Breast epithelium (tissue), 4 donors: ENCODE measurements around the gene DMKN. TPM values are rescaled to one million over a fixed set of nuclear protein-coding genes. Genes with fewer than 3 reads are reported as not detected.
"Not testable (repeated sequence)": the region's sequence is repeated elsewhere in the genome, so short reads cannot be mapped to it uniquely, and the experiment has no call there.

ENCODE experiments used
- DNase-seq, 2 donors: peaks; one replicate each; pipeline ENCODE4 v3.0.0-alpha.2; 2019; ENCODE audit warnings: low spot score in 2 of 2
- H3K27ac ChIP-seq, 2 donors: fragments of 200-600 bp; sonication (generic) in 1 of 2; one replicate each; pipeline ENCODE4 v1.5.1; 2016 to 2019; ENCODE audit warnings: mild to moderate bottlenecking in 1 of 2
- H3K27me3 ChIP-seq, 2 donors: fragments of 200-600 bp; sonication (generic) in 1 of 2; one replicate each; pipeline versions ENCODE4 v1.5.1 to v1.6.0; 2017 to 2019; ENCODE audit warnings: control low read depth in 1 of 2, mild to moderate bottlenecking in 1 of 2
- H3K36me3 ChIP-seq: fragments of 200-600 bp; one replicate; pipeline ENCODE4 v1.5.1; 2019
- H3K4me1 ChIP-seq, 2 donors: fragments of 200-600 bp; sonication (generic); one replicate each; pipeline ENCODE4 v1.5.1; 2016 to 2019; ENCODE audit warnings: control low read depth in 1 of 2
- H3K4me3 ChIP-seq, 3 donors: fragments of 200-600 bp; sonication (generic); 1 replicate in 2 of 3; 2 replicates in 1 of 3; pipeline ENCODE4 v1.5.1; 2016 to 2019; ENCODE audit warnings: mild to moderate bottlenecking in 3 of 3, moderate library complexity in 2 of 3
- H3K9me3 ChIP-seq, 2 donors: fragments of 200-600 bp; sonication (generic) in 1 of 2; one replicate each; pipeline ENCODE4 v1.5.1; 2016 to 2019; ENCODE audit warnings: control low read depth in 1 of 2
- CTCF ChIP-seq, 3 donors: fragments of 450-650 bp; IDR thresholded peaks; one replicate each; pipeline ENCODE4 v1.5.1; 2016 to 2017; ENCODE audit warnings: antibody characterized with exemption in 3 of 3, mild to moderate bottlenecking in 3 of 3, moderate library complexity in 3 of 3
- POLR2A ChIP-seq: fragments of 450-650 bp; IDR thresholded peaks from one replicate; pipeline ENCODE4 v1.6.1; 2016; ENCODE audit warnings: antibody characterized with exemption, mild to moderate bottlenecking, moderate library complexity
- POLR2AphosphoS5 ChIP-seq, 3 donors: sonication (generic); formaldehyde crosslinking; IDR thresholded peaks; one replicate each; pipeline ENCODE4 v1.6.1; 2017; ENCODE audit warnings: antibody characterized with exemption in 3 of 3
- intact Hi-C: fragments of 100-400 bp; cut with DNase I; formaldehyde crosslinking; loops from one replicate; pipeline ENCODE4 v1.15.1; 2023; ENCODE audit warnings: low total_unique reads
- total RNA-seq, 3 donors: library from RNA; depleted of rRNA; stranded (reverse); fragments of >200 nt; gene quantifications; one replicate each; pipeline ENCODE4 v1.1.0, GENCODE V29; 2016

DMKN gene
- total RNA-seq, 3 donors from 2014 or later: 0.96 to 135 (median 61.0) TPM

DNA sequence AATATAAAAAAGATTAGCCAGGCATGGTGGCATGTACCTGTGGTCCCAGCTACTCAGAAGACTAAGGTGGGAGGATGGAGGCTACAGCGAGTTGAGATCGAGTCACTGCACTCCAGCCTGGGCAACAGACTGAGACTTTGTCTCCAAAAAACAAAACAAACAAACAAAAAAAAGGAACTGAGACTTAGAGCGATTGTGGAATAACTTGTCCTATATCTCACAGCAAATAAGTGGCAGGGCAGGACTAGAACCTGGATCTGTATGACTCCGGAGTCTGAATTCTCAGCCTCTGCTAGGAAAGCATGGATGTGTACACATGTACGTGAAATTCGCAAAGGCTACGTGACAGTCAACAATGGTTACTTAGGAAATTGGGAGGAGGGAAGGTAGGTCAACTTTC is 43.3 kb downstream of the DMKN start:
- H3K4me1 ChIP-seq: no peaks in the 10 kb centered on the region
- no peak for DNase-seq
- TF ChIP-seq POLR2AphosphoS5 (IDR thresholded peaks at IDR 0.05) (no peak), CTCF (IDR thresholded peaks at IDR 0.05) (no peak), POLR2A (no peak)
- H3K27me3 ChIP-seq: no peaks in the 10 kb centered on the region
- H3K9me3 ChIP-seq: no peaks in the 10 kb centered on the region
- intact Hi-C loops: no loop called here
- no peak overlapping the region for H3K27ac ChIP-seq
- no peak overlapping the region for H3K4me3 ChIP-seq
- H3K36me3 ChIP-seq: no peaks in the 10 kb centered on the region

DNA sequence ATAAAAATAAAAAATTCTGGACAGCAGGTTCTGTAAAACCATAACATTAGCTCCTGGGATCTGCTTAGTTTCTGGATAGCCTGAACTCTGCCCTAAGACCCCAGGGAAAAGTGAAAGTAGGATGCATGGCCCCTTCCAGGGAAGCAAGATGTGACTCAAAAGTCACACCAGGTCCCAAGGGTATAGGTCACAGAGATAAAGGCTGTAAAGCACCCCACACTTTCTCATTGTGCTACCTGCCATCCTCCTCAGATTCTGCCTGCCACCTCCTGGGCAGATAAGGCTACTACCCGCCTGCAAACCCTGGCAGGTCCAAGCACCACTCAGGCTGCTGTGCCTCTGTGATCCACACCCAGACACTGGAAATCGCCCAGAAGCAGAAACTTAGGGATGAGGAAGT is 44.8 kb downstream of the DMKN start:
- intact Hi-C loops: no loop called here
- DNase-seq: no peak
- H3K4me3 ChIP-seq: no peak overlapping the region
- H3K4me1 ChIP-seq: no peaks in the 10 kb centered on the region
- H3K9me3 ChIP-seq: no peaks in the 10 kb centered on the region
- TF ChIP-seq POLR2A: no peak
- peak in 2 of 3 donors; percentile 51 to 60 for TF ChIP-seq CTCF (IDR thresholded peaks at IDR 0.05)
- no peaks in the 10 kb centered on the region for H3K27me3 ChIP-seq
- no peaks in the 10 kb centered on the region for H3K36me3 ChIP-seq
- no peak overlapping the region for H3K27ac ChIP-seq

GRCh38 chr19:35466259-35466658 is 47.2 kb downstream of the DMKN start:
- no peak for TF ChIP-seq POLR2AphosphoS5 (IDR thresholded peaks at IDR 0.05)
- no peak for TF ChIP-seq CTCF (IDR thresholded peaks at IDR 0.05)
- TF ChIP-seq POLR2A: no peak
- no peak for DNase-seq
- intact Hi-C loops: no loop called here
- H3K27ac ChIP-seq: no peak overlapping the region
- H3K36me3 ChIP-seq: no peaks in the 10 kb centered on the region
- no peaks in the 10 kb centered on the region for H3K4me1 ChIP-seq
- no peak overlapping the region for H3K4me3 ChIP-seq
- H3K9me3 ChIP-seq: no peaks in the 10 kb centered on the region
- H3K27me3 ChIP-seq: no peaks in the 10 kb centered on the region

GRCh38 chr19:35462956-35463355 is 50.5 kb downstream of the DMKN start:
- intact Hi-C loops, H3K36me3 ChIP-seq, H3K27ac ChIP-seq, H3K4me1 ChIP-seq, H3K27me3 ChIP-seq, H3K4me3 ChIP-seq, DNase-seq, H3K9me3 ChIP-seq: not testable (repeated sequence)

DNA sequence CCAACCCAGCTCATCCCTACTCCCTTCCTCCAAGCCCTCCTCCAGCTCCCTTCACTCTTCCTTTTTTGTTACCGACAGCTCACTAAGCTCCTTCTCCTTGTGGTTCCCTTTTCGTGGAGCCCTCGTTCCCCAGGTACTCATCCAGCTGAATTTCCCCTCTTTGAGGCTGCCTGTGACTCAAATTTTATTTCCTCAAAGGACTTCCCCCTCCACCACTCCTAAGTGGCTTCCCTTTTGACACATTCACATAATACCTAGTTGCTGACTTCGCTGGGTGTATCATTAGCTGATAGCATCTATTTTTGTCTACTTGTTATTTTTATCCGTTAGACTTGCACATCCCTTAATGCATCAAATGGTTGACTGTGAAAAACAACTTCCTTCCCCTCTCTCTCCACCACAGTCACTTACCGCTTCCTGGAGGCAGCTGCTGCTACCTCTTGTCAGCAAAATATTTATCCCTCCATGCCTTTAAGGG is 50.9 kb downstream of the DMKN start:
- Histone ChIP-seq H3K9me3 (no peaks in the 10 kb centered on the region), H3K4me3 (no peak overlapping the region), H3K36me3 (no peaks in the 10 kb centered on the region), H3K27me3 (no peaks in the 10 kb centered on the region), H3K27ac (no peak overlapping the region), H3K4me1 (no peaks in the 10 kb centered on the region)
- no peak for DNase-seq
- no peak for TF ChIP-seq POLR2A
- no peak for TF ChIP-seq CTCF (IDR thresholded peaks at IDR 0.05)
- peak in 1 of 3 donors; percentile 6 for TF ChIP-seq POLR2AphosphoS5 (IDR thresholded peaks at IDR 0.05)
- intact Hi-C loops: no loop called here

DNA sequence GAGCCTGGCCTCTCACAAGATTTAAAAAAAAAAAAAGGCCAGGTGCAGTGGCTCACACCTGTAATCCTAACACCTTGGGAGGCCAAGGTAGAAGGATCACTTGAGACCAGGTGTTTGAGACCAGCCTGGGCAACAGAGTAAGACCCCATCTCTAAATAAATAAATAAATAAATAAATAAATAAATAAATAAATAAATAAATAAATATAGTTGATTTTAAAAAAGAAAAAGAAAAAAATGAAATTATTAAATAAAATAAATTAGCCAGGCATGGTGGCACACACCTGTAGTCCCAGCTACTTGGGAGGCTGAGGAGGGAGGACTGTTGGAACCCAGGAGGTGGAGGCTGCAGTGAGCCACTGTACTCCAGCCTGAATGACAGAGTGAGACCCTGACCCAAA is 51.7 kb downstream of the DMKN start:
- intact Hi-C loops, H3K27ac ChIP-seq, H3K4me1 ChIP-seq, H3K27me3 ChIP-seq, DNase-seq, H3K36me3 ChIP-seq, H3K9me3 ChIP-seq, H3K4me3 ChIP-seq: not testable (repeated sequence)
